HL-60 (cell line): ENCODE measurements around the gene CTNND2.

Source experiments
- DNase-seq, 2 experiments: peaks; one replicate each; pipeline ENCODE4 v3.0.0-alpha.2; 2010 to 2020; ENCODE audit warnings: low read depth in 1 of 2, low spot score in 1 of 2
- H3K27ac ChIP-seq: fragments of 250-450 bp; sonication (Bioruptor Pico); replicated peaks from 2 replicates; pipeline ENCODE4 v1.5.1; 2020; ENCODE audit warnings: mild to moderate bottlenecking, moderate library complexity
- H3K27me3 ChIP-seq: fragments of 250-450 bp; sonication (Bioruptor Pico); 2 replicates; pipeline ENCODE4 v1.5.1; 2021; ENCODE audit warnings: mild to moderate bottlenecking, moderate library complexity; ENCODE audit not compliant: insufficient read depth, poor library complexity, severe bottlenecking
- H3K4me3 ChIP-seq: replicated peaks from 2 replicates; pipeline ENCODE4 v1.5.1; 2011; ENCODE audit warnings: mild to moderate bottlenecking, control low read depth, low read length; ENCODE audit not compliant: insufficient read depth
- CTCF ChIP-seq: IDR thresholded peaks from one replicate; pipeline ENCODE4 v1.5.1; 2011; ENCODE audit warnings: low read length, control low read depth, inconsistent platforms; ENCODE audit not compliant: insufficient read depth
- GABPA ChIP-seq: IDR thresholded peaks from 2 replicates; pipeline ENCODE4 v1.6.1; 2012; ENCODE audit warnings: low read depth
- POLR2AphosphoS5 ChIP-seq: IDR thresholded peaks from 2 replicates; pipeline ENCODE4 v1.6.1; 2012; ENCODE audit warnings: low read depth
- REST ChIP-seq: IDR thresholded peaks from 2 replicates; pipeline ENCODE4 v1.6.1; 2012; ENCODE audit warnings: low read depth; ENCODE audit not compliant: insufficient replicate concordance
- SPI1 ChIP-seq: IDR thresholded peaks from 2 replicates; pipeline ENCODE4 v1.6.1; 2012; ENCODE audit warnings: low read depth, mild to moderate bottlenecking, borderline replicate concordance
- long read RNA-seq: library from polyadenylated mRNA; unstranded; transcript quantifications from one replicate; pipeline ENCODE4 v2.0.0, GENCODE V29; 2020

The CTNND2 gene
- long read RNA-seq, partial matches to known transcripts: 0 of 1 reads
- long read RNA-seq, other reads (novel, unspliced or antisense): 1 of 1 reads

- Histone ChIP-seq H3K4me3 (peak within 1 kb of the TSS; percentile 12), H3K27me3 (peaks cover 24% of the 10 kb centered on the region), H3K27ac (no peak within 1 kb of the TSS)
- TF ChIP-seq POLR2AphosphoS5 (no peak), CTCF (no peak), REST (no peak), SPI1 (no peak), GABPA (no peak)
- DNase-seq: no peak
Observed at GRCh38 chr5:11904265-11904906, at the start of gene CTNND2. Gene CTNND2 (minus strand): TSS chr5:11904446. CDS start chr5:11903853, 593 bp downstream.

GRCh38 chr5:11946317-11946716 is 42.1 kb upstream of the CTNND2 start:
- Histone ChIP-seq H3K4me3 (no peak overlapping the region), H3K27me3 (no peaks in the 10 kb centered on the region), H3K27ac (no peak overlapping the region)
- DNase-seq: no peak
- TF ChIP-seq POLR2AphosphoS5: no peak
- TF ChIP-seq GABPA: no peak
- TF ChIP-seq CTCF: no peak
- TF ChIP-seq REST: no peak
- TF ChIP-seq SPI1: no peak

- TF ChIP-seq REST (no peak), GABPA (no peak), SPI1 (no peak), POLR2AphosphoS5 (no peak)
- no peaks in the 10 kb centered on the region for H3K27me3 ChIP-seq
- DNase-seq: no peak
- no peak overlapping the region for H3K4me3 ChIP-seq
- H3K27ac ChIP-seq: no peak overlapping the region
Observed at GRCh38 chr5:11941566-11941965, 37.3 kb upstream of the CTNND2 start.
